HG03108 (cell line): Measurements from ENCODE around the gene CD244.
"Not testable (repeated sequence)": the region's sequence is repeated elsewhere in the genome, so short reads cannot be mapped to it uniquely, and the experiment has no call there.

Experiments
- ATAC-seq: cut with Tn5 transposase; IDR thresholded peaks from one replicate; pipeline ENCODE4 v1.9.1; 2021; ENCODE audit warnings: moderate library complexity; ENCODE audit not compliant: unreplicated experiment

CD244 gene

DNA sequence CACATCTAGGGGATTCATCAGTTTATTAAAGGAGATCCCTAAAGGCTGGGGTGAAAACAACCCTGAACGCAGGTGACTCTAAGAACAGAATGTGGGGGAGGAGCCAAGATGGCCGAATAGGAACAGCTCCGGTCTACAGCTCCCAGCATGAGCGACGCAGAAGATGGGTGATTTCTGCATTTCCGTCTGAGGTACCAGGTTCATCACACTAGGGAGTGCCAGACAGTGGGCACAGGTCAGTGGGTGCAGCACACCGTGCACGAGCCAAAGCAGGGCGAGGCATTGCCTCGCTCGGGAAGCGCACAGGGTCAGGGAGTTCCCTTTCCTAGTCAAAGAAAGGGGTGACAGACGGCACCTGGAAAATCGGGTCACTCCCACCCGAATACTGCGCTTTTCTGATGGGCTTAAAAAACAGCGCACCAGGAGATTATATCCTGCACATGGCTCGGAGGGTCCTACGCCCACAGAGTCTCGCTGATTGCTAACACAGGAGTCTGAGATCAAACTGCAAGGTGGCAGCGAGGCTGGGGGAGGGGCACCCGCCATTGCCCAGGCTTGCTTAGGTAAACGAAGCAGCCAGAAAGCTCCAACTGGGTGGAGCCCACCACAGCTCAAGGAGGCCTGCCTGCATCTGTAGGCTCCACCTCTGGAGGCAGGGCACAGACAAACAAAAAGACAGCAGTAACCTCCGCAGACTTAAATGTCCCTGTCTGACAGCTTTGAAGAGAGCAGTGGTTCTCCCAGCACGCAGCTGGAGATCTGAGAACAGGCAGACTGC is 79.5 kb downstream of the CD244 start:
- ATAC-seq: not testable (repeated sequence)

DNA sequence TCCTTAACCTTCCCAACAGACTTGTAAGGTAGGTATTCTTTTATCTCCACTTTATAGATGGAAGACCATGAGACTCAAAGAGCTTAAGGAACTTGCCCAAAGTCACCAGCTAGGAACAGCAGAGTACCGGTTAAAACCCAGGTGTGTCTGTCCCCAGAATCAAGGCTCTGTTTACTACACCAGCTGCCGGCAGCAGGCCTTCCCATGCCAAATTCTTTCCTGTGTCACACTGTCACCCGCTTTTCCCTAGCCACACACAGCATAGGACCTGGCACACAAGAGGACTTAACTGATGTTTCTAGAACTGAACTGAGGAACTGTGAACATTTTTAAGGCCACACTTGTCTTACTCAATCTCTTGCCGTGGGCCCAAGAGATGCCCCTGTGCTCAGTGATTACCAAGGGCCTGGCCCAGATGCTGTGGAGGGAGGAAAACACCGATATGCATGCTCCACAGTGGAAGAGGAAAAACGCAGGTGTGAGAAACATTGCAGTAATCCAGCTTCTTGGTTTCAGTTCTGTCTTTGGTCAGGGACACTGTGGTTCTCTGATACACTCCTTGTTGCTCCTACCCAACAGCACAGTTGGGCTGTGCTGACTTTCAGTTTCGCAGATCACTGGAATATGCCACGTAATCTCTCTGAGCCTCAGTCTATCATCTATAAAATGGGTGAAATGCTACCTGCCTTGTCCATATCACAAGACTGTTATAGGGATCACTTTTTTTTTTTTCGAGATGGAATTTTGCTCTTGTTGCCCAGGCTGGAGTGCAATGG is 80.6 kb downstream of the CD244 start:
- peak; percentile 80 for ATAC-seq

DNA sequence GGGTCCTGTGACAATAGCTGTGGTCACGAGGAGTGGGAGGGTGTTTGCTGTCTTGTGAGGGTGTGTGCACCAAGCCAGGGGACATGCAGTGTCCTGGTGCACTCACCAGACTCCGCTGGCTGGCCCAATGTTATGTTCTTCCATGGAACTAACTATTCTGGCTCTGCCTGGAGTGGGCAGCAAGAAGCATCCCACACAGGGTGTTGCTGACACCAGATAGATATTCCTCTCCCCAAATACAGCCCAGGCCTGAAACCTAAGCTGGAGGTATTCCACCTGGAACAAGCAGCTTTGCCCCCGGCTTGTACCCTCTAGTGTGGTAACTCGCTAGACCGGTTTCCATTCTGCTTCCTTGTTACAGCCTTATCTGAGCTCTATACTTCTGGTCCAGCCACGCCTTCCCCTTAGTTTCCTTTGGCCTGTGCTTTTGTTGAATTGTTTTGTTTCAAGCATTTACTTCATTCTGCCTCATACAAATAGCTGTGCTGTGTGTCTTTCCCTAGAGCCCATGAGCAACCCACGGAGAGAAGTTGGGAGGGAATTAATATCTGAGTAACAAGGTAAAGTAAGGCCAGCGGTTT is 81.4 kb downstream of the CD244 start:
- ATAC-seq: no peak

DNA sequence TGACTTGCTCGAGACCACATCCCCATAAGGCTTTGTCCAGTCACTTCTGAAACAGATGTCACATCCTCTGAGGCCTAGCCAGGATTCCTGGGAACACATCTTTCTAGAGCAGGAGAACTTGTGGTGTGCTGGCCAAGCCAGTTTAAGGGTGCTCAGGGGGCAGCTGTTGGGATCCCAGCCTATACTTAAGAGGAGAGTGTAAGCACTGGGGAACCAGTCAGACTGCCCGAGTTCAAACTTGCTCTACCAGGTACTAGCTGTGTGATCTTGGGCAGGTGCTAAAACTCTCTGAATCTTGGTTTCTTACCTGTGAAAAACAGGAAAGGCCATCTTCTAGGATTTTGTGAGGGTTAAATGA is 82.3 kb downstream of the CD244 start:
- no peak for ATAC-seq
